ENCODE data around the gene SUMF1.
"Not testable (repeated sequence)": the region's sequence is repeated elsewhere in the genome, so short reads cannot be mapped to it uniquely, and the experiment has no call there.

SUMF1 gene

GRCh38 chr3:4462369-4463040 is 4.6 kb downstream of the SUMF1 start:
- DNase-seq (ENCODE audit: low read depth in 1 of 2, low spot score in 1 of 2): no peak

GRCh38 chr3:4461468-4462090 is 5.5 kb downstream of the SUMF1 start:
- no peak for DNase-seq (ENCODE audit: low read depth in 1 of 2, low spot score in 1 of 2)

GRCh38 chr3:4460334-4460733 is 6.7 kb downstream of the SUMF1 start:
- no peak for DNase-seq (ENCODE audit: low read depth in 1 of 2, low spot score in 1 of 2)

GRCh38 chr3:4458961-4459360 is 8.1 kb downstream of the SUMF1 start:
- DNase-seq (ENCODE audit: low read depth in 1 of 2, low spot score in 1 of 2): no peak

GRCh38 chr3:4456780-4457179 is 10.3 kb downstream of the SUMF1 start:
- not testable (repeated sequence) for DNase-seq (ENCODE audit: low read depth in 1 of 2, low spot score in 1 of 2)

GRCh38 chr3:4454142-4454541 is 12.9 kb downstream of the SUMF1 start:
- no peak for DNase-seq (ENCODE audit: low read depth in 1 of 2, low spot score in 1 of 2)

GRCh38 chr3:4449043-4449805 is 17.8 kb downstream of the SUMF1 start:
- no peak for DNase-seq (ENCODE audit: low read depth in 1 of 2, low spot score in 1 of 2)

- no peak for DNase-seq (ENCODE audit: low read depth in 1 of 2, low spot score in 1 of 2)
Measured at GRCh38 chr3:4448187-4448586, 18.9 kb downstream of the SUMF1 start.

- DNase-seq (ENCODE audit: low read depth in 1 of 2, low spot score in 1 of 2): no peak
Measured at GRCh38 chr3:4447295-4447999, 19.6 kb downstream of the SUMF1 start.

- DNase-seq (ENCODE audit: low read depth in 1 of 2, low spot score in 1 of 2): no peak
Measured at GRCh38 chr3:4440951-4441350, 26.1 kb downstream of the SUMF1 start.

GRCh38 chr3:4438296-4438695 is 28.8 kb downstream of the SUMF1 start:
- no peak for DNase-seq (ENCODE audit: low read depth in 1 of 2, low spot score in 1 of 2)

- DNase-seq (ENCODE audit: low read depth in 1 of 2, low spot score in 1 of 2): no peak
Measured at GRCh38 chr3:4432259-4432658, 34.8 kb downstream of the SUMF1 start.

- no peak for DNase-seq (ENCODE audit: low read depth in 1 of 2, low spot score in 1 of 2)
Measured at GRCh38 chr3:4429648-4430350, 37.3 kb downstream of the SUMF1 start.

GRCh38 chr3:4426782-4427344 is 40.2 kb downstream of the SUMF1 start:
- no peak for DNase-seq (ENCODE audit: low read depth in 1 of 2, low spot score in 1 of 2)

- DNase-seq (ENCODE audit: low read depth in 1 of 2, low spot score in 1 of 2): no peak
Measured at GRCh38 chr3:4426261-4426781, 40.7 kb downstream of the SUMF1 start.

- peak in 1 of 2 donors; percentile 43 for DNase-seq (ENCODE audit: low read depth in 1 of 2, low spot score in 1 of 2)
Measured at GRCh38 chr3:4425707-4426106, 41.4 kb downstream of the SUMF1 start.

GRCh38 chr3:4425055-4425454 is 42.0 kb downstream of the SUMF1 start:
- DNase-seq (ENCODE audit: low read depth in 1 of 2, low spot score in 1 of 2): no peak

GRCh38 chr3:4421121-4421520 is 45.9 kb downstream of the SUMF1 start:
- DNase-seq (ENCODE audit: low read depth in 1 of 2, low spot score in 1 of 2): peak in 1 of 2 donors; percentile 30

- no peak for DNase-seq (ENCODE audit: low read depth in 1 of 2, low spot score in 1 of 2)
Measured at GRCh38 chr3:4419920-4420319, 47.1 kb downstream of the SUMF1 start.

- no peak for DNase-seq (ENCODE audit: low read depth in 1 of 2, low spot score in 1 of 2)
Measured at GRCh38 chr3:4419386-4419785, 47.7 kb downstream of the SUMF1 start.
